H9 (cell line): Measurements from ENCODE around the gene ADAMTS2. TPM values are rescaled to one million over a fixed set of nuclear protein-coding genes. Genes with fewer than 3 reads are reported as not detected.

ENCODE experiments used
- DNase-seq: peaks from one replicate; pipeline ENCODE4 v3.0.0-alpha.2; 2017
- H2AFZ ChIP-seq: one replicate; pipeline ENCODE4 v1.6.1; 2013; ENCODE audit warnings: mild to moderate bottlenecking, low read length, control low read depth, moderate library complexity
- H2AK5ac ChIP-seq: 2 replicates; pipeline ENCODE4 v1.6.1; 2013; ENCODE audit warnings: low read length, control low read depth, mixed read lengths; ENCODE audit not compliant: insufficient read length
- H2BK120ac ChIP-seq: one replicate; pipeline ENCODE4 v1.6.1; 2013; ENCODE audit warnings: low read depth, mild to moderate bottlenecking, low read length, control low read depth, inconsistent platforms; ENCODE audit not compliant: poor library complexity, severe bottlenecking
- H2BK12ac ChIP-seq: 2 replicates; pipeline ENCODE4 v1.6.1; 2013; ENCODE audit warnings: low read length, control low read depth, mixed read lengths, low read depth; ENCODE audit not compliant: insufficient read length
- H2BK15ac ChIP-seq: 2 replicates; pipeline ENCODE4 v1.6.1; 2013; ENCODE audit warnings: low read depth, low read length, control low read depth
- H2BK20ac ChIP-seq: one replicate; pipeline ENCODE4 v1.6.1; 2013; ENCODE audit warnings: low read depth, mild to moderate bottlenecking, low read length, control low read depth, inconsistent platforms; ENCODE audit not compliant: poor library complexity, severe bottlenecking
- H2BK5ac ChIP-seq: 2 replicates; pipeline ENCODE4 v1.6.1; 2013; ENCODE audit warnings: low read length, control low read depth, mixed read lengths; ENCODE audit not compliant: insufficient read length
- H3K14ac ChIP-seq: 2 replicates; pipeline ENCODE4 v1.6.1; 2013; ENCODE audit warnings: low read length, control low read depth; ENCODE audit not compliant: insufficient read depth
- H3K18ac ChIP-seq: 2 replicates; pipeline ENCODE4 v1.6.1; 2013; ENCODE audit warnings: low read depth, mild to moderate bottlenecking, mixed read lengths, low read length, control low read depth; ENCODE audit not compliant: insufficient read length
- H3K23ac ChIP-seq: 2 replicates; pipeline ENCODE4 v1.6.1; 2013; ENCODE audit warnings: low read length, control low read depth, mixed read lengths, low read depth; ENCODE audit not compliant: insufficient read length
- H3K23me2 ChIP-seq: 2 replicates; pipeline ENCODE4 v1.6.1; 2013; ENCODE audit warnings: low read depth, mild to moderate bottlenecking, mixed read lengths, low read length, control low read depth; ENCODE audit not compliant: insufficient read length, poor library complexity, severe bottlenecking
- H3K27ac ChIP-seq: 2 replicates; pipeline ENCODE4 v1.5.1; 2013; ENCODE audit warnings: low read length, control low read depth, mixed read lengths, low read depth; ENCODE audit not compliant: insufficient read length
- H3K27me3 ChIP-seq: 2 replicates; pipeline ENCODE4 v1.6.1; 2013; ENCODE audit warnings: low read length, control low read depth, inconsistent platforms; ENCODE audit not compliant: insufficient read depth
- H3K4ac ChIP-seq: 2 replicates; pipeline ENCODE4 v1.6.1; 2013; ENCODE audit warnings: low read depth, mild to moderate bottlenecking, control low read depth, inconsistent platforms, low read length, moderate library complexity
- H3K4me1 ChIP-seq: 2 replicates; pipeline ENCODE4 v1.6.1; 2013; ENCODE audit warnings: low read length, control low read depth, inconsistent platforms; ENCODE audit not compliant: insufficient read depth
- H3K4me2 ChIP-seq: 2 replicates; pipeline ENCODE4 v1.6.1; 2013; ENCODE audit warnings: low read length, control low read depth, mixed read lengths; ENCODE audit not compliant: insufficient read length, insufficient read depth
- H3K56ac ChIP-seq: 2 replicates; pipeline ENCODE4 v1.6.1; 2013; ENCODE audit warnings: low read depth, mild to moderate bottlenecking, mixed read lengths, low read length, control low read depth; ENCODE audit not compliant: insufficient read length
- H3K79me1 ChIP-seq: 2 replicates; pipeline ENCODE4 v1.6.1; 2013; ENCODE audit warnings: low read depth, mild to moderate bottlenecking, moderate library complexity, low read length, control low read depth, inconsistent platforms; ENCODE audit not compliant: insufficient read depth, poor library complexity, severe bottlenecking
- H3K79me2 ChIP-seq: 2 replicates; pipeline ENCODE4 v1.6.1; 2013; ENCODE audit warnings: low read length, control low read depth, inconsistent platforms; ENCODE audit not compliant: insufficient read depth
- H3K9ac ChIP-seq: 2 replicates; pipeline ENCODE4 v1.6.1; 2013; ENCODE audit warnings: low read length, control low read depth, mixed read lengths; ENCODE audit not compliant: insufficient read length; ENCODE audit errors: extremely low read depth
- H3K9me3 ChIP-seq: one replicate; pipeline ENCODE4 v1.6.1; 2013; ENCODE audit warnings: low read depth, low read length, inconsistent platforms; ENCODE audit not compliant: control insufficient read depth
- H3T11ph ChIP-seq: one replicate; pipeline ENCODE4 v1.6.1; 2013; ENCODE audit warnings: mild to moderate bottlenecking, low read length, control low read depth, inconsistent platforms
- H4K20me1 ChIP-seq: one replicate; pipeline ENCODE4 v1.6.1; 2013; ENCODE audit not compliant: control insufficient read depth, insufficient read length, insufficient read depth
- H4K5ac ChIP-seq: 2 replicates; pipeline ENCODE4 v1.6.1; 2013; ENCODE audit warnings: low read depth, mild to moderate bottlenecking, mixed read lengths, low read length, control low read depth; ENCODE audit not compliant: insufficient read length
- H4K8ac ChIP-seq: replicated peaks from 2 replicates; pipeline ENCODE4 v1.6.1; 2013; ENCODE audit warnings: low read length, control low read depth, mixed read lengths, low read depth; ENCODE audit not compliant: insufficient read length
- H4K91ac ChIP-seq: 2 replicates; pipeline ENCODE4 v1.6.1; 2013; ENCODE audit warnings: low read depth, mild to moderate bottlenecking, moderate library complexity, mixed read lengths, low read length, control low read depth; ENCODE audit not compliant: insufficient read length
- H3K27ac Mint-ChIP-seq, 3 experiments: 2 replicates in 2 of 3; 3 replicates in 1 of 3; pipeline ENCODE4 v1.8.0; 2020 to 2021; ENCODE audit warnings: mixed read lengths in 3 of 3, mild to moderate bottlenecking in 1 of 3, moderate library complexity in 1 of 3
- H3K27me3 Mint-ChIP-seq: 2 replicates; pipeline ENCODE4 v1.8.0; 2021; ENCODE audit warnings: low read depth, mild to moderate bottlenecking, moderate library complexity, mixed read lengths
- H3K36me3 Mint-ChIP-seq, 3 experiments: 2 replicates in 2 of 3; 3 replicates in 1 of 3; pipeline ENCODE4 v1.8.0; 2020 to 2021; ENCODE audit warnings: low read depth in 3 of 3, mixed read lengths in 3 of 3; ENCODE audit not compliant: insufficient read depth in 1 of 3
- H3K4me1 Mint-ChIP-seq, 2 experiments: 2 replicates each; pipeline ENCODE4 v1.8.0; 2020; ENCODE audit warnings: mixed read lengths in 2 of 2
- H3K4me3 Mint-ChIP-seq, 2 experiments: 2 replicates in 1 of 2; 3 replicates in 1 of 2; pipeline ENCODE4 v1.8.0; 2020 to 2021; ENCODE audit warnings: mild to moderate bottlenecking in 2 of 2, mixed read lengths in 2 of 2, moderate library complexity in 1 of 2
- H3K9me3 Mint-ChIP-seq, 2 experiments: 2 replicates in 1 of 2; 3 replicates in 1 of 2; pipeline ENCODE4 v1.8.0; 2020; ENCODE audit warnings: mild to moderate bottlenecking in 2 of 2, mixed read lengths in 2 of 2, moderate library complexity in 1 of 2
- CTCF ChIP-seq: fragments of 200-600 bp; sonication (generic); conservative IDR thresholded peaks from 3 replicates; pipeline ENCODE4 v1.8.0; 2021; ENCODE audit warnings: antibody characterized with exemption, mild to moderate bottlenecking
- WGBS: extraction: QIAGEN DNeasy Blood & Tissue Kit; methylation state at CpG from one replicate; pipeline ENCODE4 v1.1.7; 2013; ENCODE audit warnings: missing lambda C conversion rate, low lambda C conversion rate, mixed read lengths; ENCODE audit not compliant: insufficient read length; ENCODE audit errors: extremely low coverage; 5-methylcytosine and 5-hydroxymethylcytosine counted together
- total RNA-seq: library from RNA; stranded (reverse); gene quantifications from 2 replicates; pipeline ENCODE4 v1.2.1, GENCODE V29; 2021

The ADAMTS2 gene
- total RNA-seq, 1 experiment from 2014 or later, result 5.4 TPM

- no peaks in the 10 kb centered on the region for H3K27me3 ChIP-seq
- no peak overlapping the region for H3K14ac ChIP-seq
- no peak overlapping the region for H3K4me2 ChIP-seq
- H3K18ac ChIP-seq, result no peak overlapping the region
- no peak overlapping the region for H3K56ac ChIP-seq
- H3T11ph ChIP-seq, result no peak overlapping the region
- H3K4ac ChIP-seq, result no peak overlapping the region
- H3K27ac ChIP-seq, result no peak overlapping the region
- H4K20me1 ChIP-seq, result no peaks in the 10 kb centered on the region
- WGBS, result no CpG with 5 or more reads among the region's 2 CpGs
- no peak overlapping the region for H2AFZ ChIP-seq
- H4K91ac ChIP-seq, result no peak overlapping the region
- no peak overlapping the region for H2BK120ac ChIP-seq
- no peak overlapping the region for H4K8ac ChIP-seq
- no peaks in the 10 kb centered on the region for H3K23me2 ChIP-seq
- peaks cover 4% of the 10 kb centered on the region; the same call in 1 of the 2 replicates for H3K4me1 ChIP-seq
- no peak for TF ChIP-seq CTCF
- H3K23ac ChIP-seq, result no peak overlapping the region
- no peak overlapping the region for H4K5ac ChIP-seq
- Mint-ChIP-seq H3K27me3 (peaks cover 3% of the 10 kb centered on the region), H3K9me3 (peaks cover 12 to 20% of the 10 kb centered on the region in 2 experiments), H3K36me3 (peaks cover 3 to 10% (median 5%) of the 10 kb centered on the region in 3 experiments; a peak in 5 of 7 replicates), H3K4me3 (peak overlapping the region in 1 of 2 experiments; percentile 37; a peak in 2 of 5 replicates), H3K4me1 (peaks cover 43 to 52% of the 10 kb centered on the region in 2 experiments), H3K27ac (peak overlapping the region; percentile 12 to 61 (median 35); a peak in 4 of 7 replicates)
- H2BK15ac ChIP-seq, result no peak overlapping the region
- no peak overlapping the region for H2AK5ac ChIP-seq
- H3K9ac ChIP-seq, result no peak overlapping the region
- peak; percentile 23 for DNase-seq
- H3K79me2 ChIP-seq, result no peaks in the 10 kb centered on the region
- H2BK5ac ChIP-seq, result no peak overlapping the region
- no peaks in the 10 kb centered on the region for H3K79me1 ChIP-seq
- H3K9me3 ChIP-seq, result no peaks in the 10 kb centered on the region
- H2BK12ac ChIP-seq, result no peak overlapping the region
- no peak overlapping the region for H2BK20ac ChIP-seq
Observed at GRCh38 chr5:179246227-179246626, 99.0 kb downstream of the ADAMTS2 start.
